HepG2 (cell line): ENCODE data around the gene SAMD10. TPM values are rescaled to one million over a fixed set of nuclear protein-coding genes. Genes with fewer than 3 reads are reported as not detected.

Source experiments
- ASH2L ChIP-seq: fragments of 300-600, 200-600 bp; sonication (generic); IDR thresholded peaks from 2 replicates; pipeline ENCODE4 v1.7.0; 2017; ENCODE audit warnings: low read depth, mild to moderate bottlenecking, moderate library complexity, mixed read lengths, low read length; ENCODE audit not compliant: insufficient read length
- ATF4 ChIP-seq, 2 experiments: fragments of 450-650 bp in 1 of 2; sonication (generic) in 1 of 2; formaldehyde crosslinking; IDR thresholded peaks; 2 replicates each; pipeline versions ENCODE4 v1.5.0 to v1.8.0; 2020 to 2022; ENCODE audit warnings: mild to moderate bottlenecking in 1 of 2, missing genetic modification reagents in 1 of 2
- ATF5 ChIP-seq: sonication (generic); formaldehyde crosslinking; IDR thresholded peaks from 2 replicates; pipeline ENCODE4 v1.4.0; 2020; ENCODE audit warnings: mild to moderate bottlenecking, low read depth, missing genetic modification reagents
- DR1 ChIP-seq: sonication (generic); formaldehyde crosslinking; IDR thresholded peaks from 2 replicates; pipeline ENCODE4 v1.8.0; 2021; ENCODE audit warnings: mild to moderate bottlenecking, missing genetic modification reagents, inconsistent platforms
- KLF9 ChIP-seq: IDR thresholded peaks from 2 replicates; pipeline ENCODE4 v1.6.1; 2016; ENCODE audit warnings: low read depth
- NAIF1 ChIP-seq: sonication (generic); formaldehyde crosslinking; IDR thresholded peaks from 2 replicates; pipeline ENCODE4 v1.5.0; 2020; ENCODE audit warnings: mild to moderate bottlenecking, missing genetic modification reagents, borderline replicate concordance
- NFRKB ChIP-seq: fragments of 450-650 bp; IDR thresholded peaks from 2 replicates; pipeline ENCODE4 v1.6.1; 2017
- RFXAP ChIP-seq: sonication (generic); formaldehyde crosslinking; IDR thresholded peaks from 2 replicates; pipeline ENCODE4 v1.4.0; 2020; ENCODE audit warnings: missing genetic modification reagents, borderline replicate concordance
- SP4 ChIP-seq: sonication (generic); formaldehyde crosslinking; IDR thresholded peaks from 2 replicates; pipeline ENCODE4 v1.8.1; 2023; ENCODE audit warnings: mild to moderate bottlenecking, missing genetic modification reagents
- ZBTB14 ChIP-seq: sonication (generic); formaldehyde crosslinking; IDR thresholded peaks from 2 replicates; pipeline ENCODE4 v1.4.0; 2020; ENCODE audit warnings: missing genetic modification reagents
- ZNF136 ChIP-seq: sonication (generic); formaldehyde crosslinking; IDR thresholded peaks from 2 replicates; pipeline ENCODE4 v1.8.1; 2022; ENCODE audit warnings: low read depth, mild to moderate bottlenecking, moderate library complexity, missing genetic modification reagents
- ZNF766 ChIP-seq: sonication (generic); formaldehyde crosslinking; IDR thresholded peaks from 2 replicates; pipeline ENCODE4 v1.5.0; 2020; ENCODE audit warnings: missing genetic modification reagents, borderline replicate concordance
- ZNF772 ChIP-seq: sonication (generic); formaldehyde crosslinking; IDR thresholded peaks from 2 replicates; pipeline ENCODE4 v1.5.0; 2020; ENCODE audit warnings: mild to moderate bottlenecking, missing genetic modification reagents
- polyA plus RNA-seq, 8 experiments: library from polyadenylated mRNA; depleted of rRNA in 3 of 8; stranded (reverse) in 7 of 8; unstranded in 1 of 8; fragments of >200 nt; fragmentation: Illumina TruSeq in 4 of 8; extraction: Trizol in 4 of 8; gene quantifications; 2 replicates each; pipeline versions ENCODE4 v1.2.1 to v1.2.3, GENCODE V29; 2011 to 2016; ENCODE audit warnings: low read depth in 4 of 8, missing spikeins in 1 of 8, mixed read lengths in 1 of 8; ENCODE audit not compliant: insufficient read depth in 1 of 8
- total RNA-seq, 5 experiments: library from RNA; depleted of rRNA; stranded (reverse); fragments of >200 nt; fragmentation: Illumina TruSeq; extraction: Trizol; gene quantifications; 2 replicates each; pipeline ENCODE4 v1.2.3, GENCODE V29; 2016; ENCODE audit warnings: low read depth in 1 of 5
- TF ChIP-seq, protein P1 (sequence below): sonication (generic); formaldehyde crosslinking; IDR thresholded peaks from 2 replicates; pipeline ENCODE4 v1.5.0; 2020; ENCODE audit warnings: missing genetic modification reagents
- TF ChIP-seq, protein P2 (sequence below): sonication (generic); formaldehyde crosslinking; IDR thresholded peaks from 2 replicates; pipeline ENCODE4 v1.5.0; 2020; ENCODE audit warnings: mild to moderate bottlenecking, missing genetic modification reagents, moderate library complexity
- TF ChIP-seq, protein P3 (sequence below): IDR thresholded peaks from 2 replicates; pipeline ENCODE4 v1.6.1; 2012; ENCODE audit warnings: low read length, improper control_type of control experiment

SAMD10 gene
- total and polyA plus RNA-seq, 2 of the 13 experiments (the other 11 are each of a cell fraction or from before 2014, with no cell fraction given) = 6.1 to 11.0 TPM

- TF ChIP-seq ATF5 (CRISPR knock-in tag) = no peak
- TF ChIP-seq SP4 (CRISPR knock-in tag) = peak; percentile 69
- no peak for TF ChIP-seq ZNF766 (CRISPR knock-in tag)
- no peak for TF ChIP-seq NAIF1 (CRISPR knock-in tag)
- TF ChIP-seq, protein P1, sequence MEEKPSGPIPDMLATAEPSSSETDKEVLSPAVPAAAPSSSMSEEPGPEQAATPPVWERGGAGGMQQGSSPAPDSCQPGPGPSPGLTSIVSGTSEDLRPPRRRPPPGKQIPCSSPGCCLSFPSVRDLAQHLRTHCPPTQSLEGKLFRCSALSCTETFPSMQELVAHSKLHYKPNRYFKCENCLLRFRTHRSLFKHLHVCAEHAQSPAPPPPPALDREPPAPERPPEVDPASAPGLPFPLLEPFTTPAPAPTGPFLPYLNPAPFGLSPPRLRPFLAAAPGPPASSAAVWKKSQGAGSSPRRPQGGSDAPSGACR (CRISPR knock-in tag) = no peak
- TF ChIP-seq ZNF772 = no peak
- TF ChIP-seq, protein P2, sequence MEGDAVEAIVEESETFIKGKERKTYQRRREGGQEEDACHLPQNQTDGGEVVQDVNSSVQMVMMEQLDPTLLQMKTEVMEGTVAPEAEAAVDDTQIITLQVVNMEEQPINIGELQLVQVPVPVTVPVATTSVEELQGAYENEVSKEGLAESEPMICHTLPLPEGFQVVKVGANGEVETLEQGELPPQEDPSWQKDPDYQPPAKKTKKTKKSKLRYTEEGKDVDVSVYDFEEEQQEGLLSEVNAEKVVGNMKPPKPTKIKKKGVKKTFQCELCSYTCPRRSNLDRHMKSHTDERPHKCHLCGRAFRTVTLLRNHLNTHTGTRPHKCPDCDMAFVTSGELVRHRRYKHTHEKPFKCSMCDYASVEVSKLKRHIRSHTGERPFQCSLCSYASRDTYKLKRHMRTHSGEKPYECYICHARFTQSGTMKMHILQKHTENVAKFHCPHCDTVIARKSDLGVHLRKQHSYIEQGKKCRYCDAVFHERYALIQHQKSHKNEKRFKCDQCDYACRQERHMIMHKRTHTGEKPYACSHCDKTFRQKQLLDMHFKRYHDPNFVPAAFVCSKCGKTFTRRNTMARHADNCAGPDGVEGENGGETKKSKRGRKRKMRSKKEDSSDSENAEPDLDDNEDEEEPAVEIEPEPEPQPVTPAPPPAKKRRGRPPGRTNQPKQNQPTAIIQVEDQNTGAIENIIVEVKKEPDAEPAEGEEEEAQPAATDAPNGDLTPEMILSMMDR (CRISPR knock-in tag) = 0 out of 2 replicates have a peak, but pooled peaks have one; percentile 4
- no peak for TF ChIP-seq NFRKB
- peak; percentile 52; the same call in 1 of the 2 replicates for TF ChIP-seq RFXAP (CRISPR knock-in tag)
- TF ChIP-seq, protein P3, sequence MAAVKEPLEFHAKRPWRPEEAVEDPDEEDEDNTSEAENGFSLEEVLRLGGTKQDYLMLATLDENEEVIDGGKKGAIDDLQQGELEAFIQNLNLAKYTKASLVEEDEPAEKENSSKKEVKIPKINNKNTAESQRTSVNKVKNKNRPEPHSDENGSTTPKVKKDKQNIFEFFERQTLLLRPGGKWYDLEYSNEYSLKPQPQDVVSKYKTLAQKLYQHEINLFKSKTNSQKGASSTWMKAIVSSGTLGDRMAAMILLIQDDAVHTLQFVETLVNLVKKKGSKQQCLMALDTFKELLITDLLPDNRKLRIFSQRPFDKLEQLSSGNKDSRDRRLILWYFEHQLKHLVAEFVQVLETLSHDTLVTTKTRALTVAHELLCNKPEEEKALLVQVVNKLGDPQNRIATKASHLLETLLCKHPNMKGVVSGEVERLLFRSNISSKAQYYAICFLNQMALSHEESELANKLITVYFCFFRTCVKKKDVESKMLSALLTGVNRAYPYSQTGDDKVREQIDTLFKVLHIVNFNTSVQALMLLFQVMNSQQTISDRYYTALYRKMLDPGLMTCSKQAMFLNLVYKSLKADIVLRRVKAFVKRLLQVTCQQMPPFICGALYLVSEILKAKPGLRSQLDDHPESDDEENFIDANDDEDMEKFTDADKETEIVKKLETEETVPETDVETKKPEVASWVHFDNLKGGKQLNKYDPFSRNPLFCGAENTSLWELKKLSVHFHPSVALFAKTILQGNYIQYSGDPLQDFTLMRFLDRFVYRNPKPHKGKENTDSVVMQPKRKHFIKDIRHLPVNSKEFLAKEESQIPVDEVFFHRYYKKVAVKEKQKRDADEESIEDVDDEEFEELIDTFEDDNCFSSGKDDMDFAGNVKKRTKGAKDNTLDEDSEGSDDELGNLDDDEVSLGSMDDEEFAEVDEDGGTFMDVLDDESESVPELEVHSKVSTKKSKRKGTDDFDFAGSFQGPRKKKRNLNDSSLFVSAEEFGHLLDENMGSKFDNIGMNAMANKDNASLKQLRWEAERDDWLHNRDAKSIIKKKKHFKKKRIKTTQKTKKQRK = no peak
- TF ChIP-seq ZBTB14 (CRISPR knock-in tag) = no peak
- no peak for TF ChIP-seq DR1 (CRISPR knock-in tag)
- TF ChIP-seq KLF9 = no peak
- TF ChIP-seq ZNF136 = 0 out of 2 replicates have a peak, but pooled peaks have one; percentile 5
- no peak for TF ChIP-seq ASH2L
- no peak for TF ChIP-seq ATF4 (CRISPR knock-in tag; IDR thresholded peaks at IDR 0.05)
These were observed 44.1 kb upstream of the SAMD10 start (continued) for GRCh38 chr20:64023361-64024140.
